HG03103 (cell line): ENCODE measurements around the gene KCTD7.
"Not testable (repeated sequence)": the region's sequence is repeated elsewhere in the genome, so short reads cannot be mapped to it uniquely, and the experiment has no call there.

ENCODE experiments used
- ATAC-seq: cut with Tn5 transposase; IDR thresholded peaks from one replicate; pipeline ENCODE4 v1.9.1; 2021; ENCODE audit warnings: low read depth; ENCODE audit not compliant: unreplicated experiment

Gene KCTD7

GRCh38 chr7:66615699-66616098, 13.0 kb upstream of the KCTD7 start:
- no peak for ATAC-seq

GRCh38 chr7:66617295-66617694, 11.4 kb upstream of the KCTD7 start:
- no peak for ATAC-seq

GRCh38 chr7:66619341-66619948, 9.2 kb upstream of the KCTD7 start:
- not testable (repeated sequence) for ATAC-seq

GRCh38 chr7:66626331-66626934, 2.2 kb upstream of the KCTD7 start:
- no peak for ATAC-seq

- ATAC-seq: no peak
Observed at GRCh38 chr7:66627151-66627681, 1.5 kb upstream of the KCTD7 start.

- ATAC-seq: peak; percentile 0
Observed at GRCh38 chr7:66627881-66628360, 760 bp upstream of the KCTD7 start.

- ATAC-seq: peak; percentile 3
Observed at GRCh38 chr7:66629222-66630062, 761 bp downstream of the KCTD7 start.

- ATAC-seq: no peak
Observed at GRCh38 chr7:66630531-66630930, 1.9 kb downstream of the KCTD7 start.

GRCh38 chr7:66631471-66631870, 2.8 kb downstream of the KCTD7 start:
- no peak for ATAC-seq

- ATAC-seq: no peak
Observed at GRCh38 chr7:66634816-66635215, 6.1 kb downstream of the KCTD7 start.

- ATAC-seq: not testable (repeated sequence)
Observed at GRCh38 chr7:66635322-66635981, 6.8 kb downstream of the KCTD7 start.

- not testable (repeated sequence) for ATAC-seq
Observed at GRCh38 chr7:66635982-66636546, 7.4 kb downstream of the KCTD7 start.

GRCh38 chr7:66638309-66639099, 9.8 kb downstream of the KCTD7 start:
- no peak for ATAC-seq

- ATAC-seq: no peak
Observed at GRCh38 chr7:66639773-66640172, 11.1 kb downstream of the KCTD7 start.

- ATAC-seq: no peak
Observed at GRCh38 chr7:66640802-66641525, 12.3 kb downstream of the KCTD7 start.

GRCh38 chr7:66641526-66641871, 12.8 kb downstream of the KCTD7 start:
- ATAC-seq: no peak

GRCh38 chr7:66642186-66642585, 13.5 kb downstream of the KCTD7 start:
- no peak for ATAC-seq

GRCh38 chr7:66642932-66643331, 14.3 kb downstream of the KCTD7 start:
- no peak for ATAC-seq

GRCh38 chr7:66643395-66643794, 14.7 kb downstream of the KCTD7 start:
- no peak for ATAC-seq
